HG02981 (cell line): Measurements from ENCODE around the gene ARIH2.

Experiments
- ATAC-seq: cut with Tn5 transposase; IDR thresholded peaks from one replicate; pipeline ENCODE4 v1.9.1; 2021; ENCODE audit warnings: mild to moderate bottlenecking, moderate library complexity; ENCODE audit not compliant: unreplicated experiment

The ARIH2 gene

GRCh38 chr3:49032646-49033304 is 114.1 kb downstream of the ARIH2 start:
- ATAC-seq: no peak

- ATAC-seq: no peak
Measured at GRCh38 chr3:49034650-49035049, 116.0 kb downstream of the ARIH2 start.

GRCh38 chr3:49035281-49035680 is 116.6 kb downstream of the ARIH2 start:
- no peak for ATAC-seq
